Stimulated activated CD4-positive, alpha-beta T cell treated with anti-CD3 and anti-CD28 coated beads, Interleukin-12 subunit alpha, Interleukin-12 subunit beta, amount 100 ng/mL, for 48 hours (primary cell): ENCODE measurements around the gene ZNF124.
"Not testable (repeated sequence)": the region's sequence is repeated elsewhere in the genome, so short reads cannot be mapped to it uniquely, and the experiment has no call there.

ENCODE experiments used
- DNase-seq, 3 donors: peaks; one replicate each; pipeline ENCODE4 v3.0.0-alpha.2; 2020; ENCODE audit warnings: low read depth in 2 of 3, low spot score in 1 of 3

ZNF124 gene

GRCh38 chr1:247171875-247172563 is at the start of gene ZNF124:
TSS of gene ZNF124 (minus strand) at chr1:247172020. CDS start at chr1:247171877, 143 bp downstream.
- not testable (repeated sequence) for DNase-seq

- DNase-seq = not testable (repeated sequence)
These were observed 48.5 kb upstream of the ZNF124 start for GRCh38 chr1:247220280-247220679.

- DNase-seq = no peak
These were observed 46.4 kb upstream of the ZNF124 start for GRCh38 chr1:247218121-247218651.

DNA sequence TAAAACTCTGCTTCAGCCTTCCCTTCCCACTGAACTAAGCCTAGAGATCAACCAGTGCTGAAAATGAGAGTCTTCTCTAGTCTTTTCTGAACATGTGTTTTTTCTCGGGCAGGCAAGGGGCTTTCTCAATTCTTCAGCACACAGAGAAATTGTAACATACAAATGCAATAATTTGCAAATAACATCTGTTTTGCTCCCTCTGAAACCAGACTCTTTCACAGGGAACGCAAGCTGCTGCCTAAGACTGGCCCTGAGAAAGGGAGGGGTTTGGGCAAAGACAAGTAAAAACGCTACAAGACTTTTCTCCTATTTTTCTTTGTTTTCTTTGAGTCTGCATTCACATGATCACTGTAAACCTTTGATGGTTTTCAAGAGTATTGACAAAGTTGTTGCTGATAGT is 44.4 kb upstream of the ZNF124 start:
- no peak for DNase-seq

GRCh38 chr1:247212627-247213617 is 41.1 kb upstream of the ZNF124 start:
- no peak for DNase-seq

GRCh38 chr1:247212012-247212411 is 40.2 kb upstream of the ZNF124 start:
- no peak for DNase-seq

DNA sequence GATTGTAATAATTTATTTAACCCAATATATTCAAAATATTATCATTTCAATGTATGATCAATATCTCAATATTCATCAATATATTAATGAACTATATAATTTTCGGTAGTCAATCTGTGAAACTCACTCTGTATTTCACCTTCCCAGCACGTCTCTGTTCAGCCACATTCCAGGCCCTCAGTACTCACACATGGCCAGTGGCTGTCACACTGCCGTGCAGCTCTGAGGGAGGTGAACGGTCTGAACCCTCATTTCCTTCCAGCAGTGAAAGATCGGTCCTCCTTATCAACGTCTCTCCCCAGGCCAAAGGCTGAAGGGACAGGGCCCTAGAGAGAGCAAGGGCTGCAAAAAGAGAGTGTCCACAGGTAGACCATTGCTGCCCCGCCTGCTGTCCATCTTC is 39.5 kb upstream of the ZNF124 start:
- no peak for DNase-seq

- DNase-seq = peak; percentile 91 to 96 (median 92)
These were observed 38.7 kb upstream of the ZNF124 start for GRCh38 chr1:247210376-247211117.

GRCh38 chr1:247210062-247210375 is 38.2 kb upstream of the ZNF124 start:
- DNase-seq = no peak

GRCh38 chr1:247209396-247209795 is 37.6 kb upstream of the ZNF124 start:
- DNase-seq = no peak

GRCh38 chr1:247204177-247204647 is 32.4 kb upstream of the ZNF124 start:
- no peak for DNase-seq

DNA sequence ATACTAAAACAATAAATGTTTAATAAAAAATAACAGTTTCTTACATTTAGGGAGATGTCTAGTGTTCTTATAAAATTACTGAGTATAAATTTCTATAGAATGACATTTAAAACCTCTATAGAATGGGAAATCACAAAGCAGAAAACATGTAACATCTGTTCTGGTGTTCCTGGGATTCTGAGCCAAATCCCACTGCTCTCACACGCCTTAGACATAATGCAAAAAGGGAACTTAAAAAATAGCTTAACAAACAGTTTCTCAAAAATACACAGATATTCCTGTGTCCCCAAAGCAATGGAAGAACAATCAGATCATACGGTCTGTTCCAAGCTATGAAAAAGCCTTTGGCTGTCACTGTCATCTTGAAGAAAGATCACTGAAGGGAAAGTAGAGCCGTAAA is 27.0 kb upstream of the ZNF124 start:
- no peak for DNase-seq

GRCh38 chr1:247193958-247194357 is 22.1 kb upstream of the ZNF124 start:
- no peak for DNase-seq

DNA sequence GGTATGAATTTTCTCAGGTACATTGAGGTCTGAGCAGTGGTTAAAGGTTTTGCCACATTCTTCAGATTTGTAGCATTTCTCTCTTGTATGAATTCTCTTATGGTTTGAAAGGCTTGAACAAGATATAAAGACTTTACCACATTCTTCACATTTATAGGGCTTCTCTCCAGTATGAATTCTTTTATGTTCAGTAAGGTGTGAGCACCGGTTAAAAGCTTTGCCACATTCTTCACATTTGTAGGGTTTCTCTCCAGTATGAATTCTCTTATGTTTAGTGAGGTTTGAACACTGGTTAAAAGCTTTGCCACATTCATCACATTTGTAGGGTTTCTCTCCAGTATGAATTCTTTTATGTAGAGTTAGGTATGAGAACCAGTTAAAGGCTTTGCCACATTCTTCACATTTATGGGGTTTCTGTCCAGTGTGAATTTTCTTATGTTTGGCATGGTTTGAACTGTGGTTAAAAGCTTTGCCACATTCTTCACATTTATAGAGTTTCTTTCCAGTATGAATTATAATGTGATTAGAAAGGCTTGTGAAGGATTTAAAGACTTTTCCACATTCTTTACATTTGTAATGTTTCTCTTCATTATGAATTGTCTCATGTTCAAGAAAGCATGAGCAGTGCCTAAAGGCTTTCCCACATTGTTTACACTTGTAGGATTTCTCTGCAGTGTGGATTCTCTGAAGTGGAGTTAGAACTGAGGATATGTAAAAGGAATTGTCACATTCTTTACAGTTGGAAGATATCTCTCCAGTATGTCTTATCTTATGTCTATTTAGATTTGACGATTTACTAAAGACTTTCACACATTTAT is 18.4 kb upstream of the ZNF124 start:
- DNase-seq = no peak

DNA sequence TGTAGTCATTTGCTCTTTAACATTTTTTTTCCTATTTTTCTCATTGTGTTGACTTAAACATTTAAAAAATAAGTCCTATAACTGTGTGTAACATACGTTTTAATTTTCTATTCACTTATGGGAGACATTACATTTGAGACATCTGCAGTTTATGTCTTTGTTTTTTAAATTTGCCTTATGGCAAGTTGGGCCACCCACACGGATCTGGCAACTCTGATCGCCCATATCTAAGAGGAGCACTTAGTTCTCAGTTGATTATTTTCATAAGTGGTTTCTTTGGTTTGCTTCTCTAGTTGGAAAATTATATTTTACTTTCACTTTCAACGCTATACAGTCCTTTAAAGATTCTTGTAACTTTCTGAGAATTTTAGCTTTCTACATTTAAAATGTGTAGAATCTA is 13.8 kb upstream of the ZNF124 start:
- DNase-seq = no peak

DNA sequence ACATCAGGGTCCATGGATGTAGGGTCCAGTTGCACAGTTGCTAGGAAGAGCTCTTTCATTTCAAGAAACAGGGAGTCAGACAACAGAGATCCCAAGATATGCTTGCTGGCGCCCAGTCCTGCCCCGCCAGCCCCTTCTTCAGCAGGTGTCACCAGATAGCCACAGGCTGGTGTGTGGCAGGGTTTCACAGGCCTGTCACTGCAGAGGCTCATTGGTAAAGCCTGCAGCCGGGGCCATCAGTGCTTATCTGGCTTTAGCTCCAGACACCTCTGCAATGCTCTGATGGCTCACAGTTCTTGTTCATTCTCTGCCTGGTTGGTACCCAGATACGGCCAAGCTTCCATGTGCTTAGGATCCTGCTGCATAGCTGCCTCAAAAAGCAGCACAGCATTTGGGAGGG is 12.4 kb upstream of the ZNF124 start:
- DNase-seq = no peak

- DNase-seq = no peak
These were observed 11.2 kb upstream of the ZNF124 start for GRCh38 chr1:247182994-247183393.

GRCh38 chr1:247180581-247180980 is 8.8 kb upstream of the ZNF124 start:
- no peak for DNase-seq

- no peak for DNase-seq
These were observed 5.9 kb upstream of the ZNF124 start for GRCh38 chr1:247177755-247178154.

GRCh38 chr1:247175458-247175857 is 3.6 kb upstream of the ZNF124 start:
- DNase-seq = no peak
